Measurements from ENCODE around the gene DYSF.

Gene DYSF

GRCh38 chr2:71682341-71682740, 229.0 kb downstream of the DYSF start:
- DNase-seq = no peak

GRCh38 chr2:71683070-71683469, 229.7 kb downstream of the DYSF start:
- no peak for DNase-seq

- DNase-seq = no peak
These were observed 230.3 kb downstream of the DYSF start for GRCh38 chr2:71683666-71684065.

GRCh38 chr2:71684226-71685072, 231.1 kb downstream of the DYSF start:
- DNase-seq = no peak

- DNase-seq = no peak
These were observed 231.9 kb downstream of the DYSF start for GRCh38 chr2:71685073-71685848.

- DNase-seq = no peak
These were observed 232.7 kb downstream of the DYSF start for GRCh38 chr2:71685941-71686611.

GRCh38 chr2:71686781-71687180, 233.4 kb downstream of the DYSF start:
- no peak for DNase-seq

GRCh38 chr2:71687412-71687811, 234.1 kb downstream of the DYSF start:
- DNase-seq = no peak

- no peak for DNase-seq
These were observed 235.2 kb downstream of the DYSF start for GRCh38 chr2:71688530-71688929.

- no peak for DNase-seq
These were observed 236.0 kb downstream of the DYSF start for GRCh38 chr2:71689393-71689792.

- no peak for DNase-seq
These were observed 236.8 kb downstream of the DYSF start for GRCh38 chr2:71689968-71690834.

GRCh38 chr2:71690876-71691475, 237.6 kb downstream of the DYSF start:
- no peak for DNase-seq

GRCh38 chr2:71691747-71692441, 238.5 kb downstream of the DYSF start:
- DNase-seq = no peak

GRCh38 chr2:71692621-71693277, 239.4 kb downstream of the DYSF start:
- DNase-seq = no peak

- no peak for DNase-seq
These were observed 240.2 kb downstream of the DYSF start for GRCh38 chr2:71693286-71694270.

- no peak for DNase-seq
These were observed 241.3 kb downstream of the DYSF start for GRCh38 chr2:71694501-71695234.

- no peak for DNase-seq
These were observed 242.1 kb downstream of the DYSF start for GRCh38 chr2:71695235-71696120.

GRCh38 chr2:71696381-71696780, 243.0 kb downstream of the DYSF start:
- DNase-seq = no peak
